Mesothelial cell of epicardium (in vitro differentiated cells): ENCODE data around the gene PGAM2. TPM values are rescaled to one million over a fixed set of nuclear protein-coding genes. Genes with fewer than 3 reads are reported as not detected.
A peak's percentile ranks its signal among the peaks of the same experiment; 100 is the strongest.

Source experiments
- DNase-seq, 2 experiments: peaks; one replicate each; pipeline ENCODE4 v3.0.0; 2021; ENCODE audit warnings: low spot score in 2 of 2; ENCODE audit not compliant: unreplicated experiment in 2 of 2
- H3K27ac Mint-ChIP-seq: 2 replicates; pipeline ENCODE4 v1.8.0; 2021; ENCODE audit warnings: mixed read lengths
- H3K27me3 Mint-ChIP-seq: 2 replicates; pipeline ENCODE4 v1.8.0; 2021; ENCODE audit warnings: low read depth, mixed read lengths
- H3K36me3 Mint-ChIP-seq: 2 replicates; pipeline ENCODE4 v1.8.0; 2021; ENCODE audit warnings: mixed read lengths
- H3K4me1 Mint-ChIP-seq: 2 replicates; pipeline ENCODE4 v1.8.0; 2021; ENCODE audit warnings: mixed read lengths
- H3K4me3 Mint-ChIP-seq: 2 replicates; pipeline ENCODE4 v1.8.0; 2021; ENCODE audit warnings: mild to moderate bottlenecking, moderate library complexity, mixed read lengths
- H3K9me3 Mint-ChIP-seq: 2 replicates; pipeline ENCODE4 v1.8.0; 2021; ENCODE audit warnings: mixed read lengths
- total RNA-seq: library from RNA; stranded (reverse); gene quantifications from 3 replicates; pipeline ENCODE4 v1.2.1, GENCODE V29; 2021
- TF ChIP-seq, protein P1 (sequence below): fragments of 200-600 bp; sonication (generic); IDR thresholded peaks from one replicate; pipeline ENCODE4 v1.5.0; 2021; ENCODE audit warnings: antibody characterized with exemption; ENCODE audit not compliant: unreplicated experiment

Gene PGAM2
- total RNA-seq, 1 donor from 2014 or later: 1.2 TPM

DNA sequence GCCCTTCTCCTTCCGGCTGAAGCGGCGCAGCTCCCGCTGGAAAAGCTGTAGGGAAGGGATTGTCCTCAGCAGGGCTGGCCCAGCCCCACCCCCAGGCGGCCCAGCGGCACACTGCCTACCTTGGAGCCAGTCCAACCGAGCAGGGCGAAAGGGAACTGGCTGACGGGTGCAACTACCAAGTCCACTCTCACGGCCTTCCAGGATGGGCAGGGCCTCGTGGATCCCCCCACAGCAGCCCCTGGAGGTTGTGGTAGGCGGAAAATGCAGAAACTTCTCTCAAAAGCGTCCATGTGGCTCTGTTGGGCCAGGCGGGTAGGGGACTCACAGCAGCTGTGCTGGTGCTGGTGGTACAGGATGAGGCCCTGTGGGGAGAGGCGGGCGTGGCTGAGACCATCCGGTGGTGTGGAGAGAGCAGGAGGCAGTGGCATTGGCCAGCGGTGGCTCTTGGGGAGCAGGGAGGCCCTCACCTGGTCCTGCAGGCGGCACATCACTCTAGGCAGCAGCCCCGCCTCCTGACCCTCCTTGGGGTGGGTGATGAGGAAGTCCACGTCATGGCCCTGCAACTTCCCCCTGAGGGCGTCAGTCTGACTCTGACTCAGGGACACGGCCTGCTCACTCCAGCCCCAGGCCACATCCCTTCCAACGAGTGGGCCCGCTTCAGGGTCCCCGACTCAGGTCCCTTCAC lies 8.4 kb upstream of the PGAM2 start:
- no peak for DNase-seq
- TF ChIP-seq, protein P1, sequence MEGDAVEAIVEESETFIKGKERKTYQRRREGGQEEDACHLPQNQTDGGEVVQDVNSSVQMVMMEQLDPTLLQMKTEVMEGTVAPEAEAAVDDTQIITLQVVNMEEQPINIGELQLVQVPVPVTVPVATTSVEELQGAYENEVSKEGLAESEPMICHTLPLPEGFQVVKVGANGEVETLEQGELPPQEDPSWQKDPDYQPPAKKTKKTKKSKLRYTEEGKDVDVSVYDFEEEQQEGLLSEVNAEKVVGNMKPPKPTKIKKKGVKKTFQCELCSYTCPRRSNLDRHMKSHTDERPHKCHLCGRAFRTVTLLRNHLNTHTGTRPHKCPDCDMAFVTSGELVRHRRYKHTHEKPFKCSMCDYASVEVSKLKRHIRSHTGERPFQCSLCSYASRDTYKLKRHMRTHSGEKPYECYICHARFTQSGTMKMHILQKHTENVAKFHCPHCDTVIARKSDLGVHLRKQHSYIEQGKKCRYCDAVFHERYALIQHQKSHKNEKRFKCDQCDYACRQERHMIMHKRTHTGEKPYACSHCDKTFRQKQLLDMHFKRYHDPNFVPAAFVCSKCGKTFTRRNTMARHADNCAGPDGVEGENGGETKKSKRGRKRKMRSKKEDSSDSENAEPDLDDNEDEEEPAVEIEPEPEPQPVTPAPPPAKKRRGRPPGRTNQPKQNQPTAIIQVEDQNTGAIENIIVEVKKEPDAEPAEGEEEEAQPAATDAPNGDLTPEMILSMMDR: no peak
- Mint-ChIP-seq H3K9me3 (no peaks in the 10 kb centered on the region), H3K27ac (no peak overlapping the region), H3K4me3 (no peak overlapping the region), H3K27me3 (no peaks in the 10 kb centered on the region), H3K4me1 (peaks cover 5% of the 10 kb centered on the region), H3K36me3 (peaks cover 13% of the 10 kb centered on the region)

- H3K36me3 Mint-ChIP-seq: peaks cover 5% of the 10 kb centered on the region
- DNase-seq: peak; percentile 53 to 72
- TF ChIP-seq, protein P1: peak; percentile 54
- H3K4me3 Mint-ChIP-seq: no peak overlapping the region
- H3K4me1 Mint-ChIP-seq: peaks cover 5% of the 10 kb centered on the region
- no peaks in the 10 kb centered on the region for H3K9me3 Mint-ChIP-seq
- H3K27ac Mint-ChIP-seq: no peak overlapping the region
- no peaks in the 10 kb centered on the region for H3K27me3 Mint-ChIP-seq
Observed at GRCh38 chr7:44072364-44073231, 7.2 kb upstream of the PGAM2 start.

GRCh38 chr7:44071726-44072363 lies 6.5 kb upstream of the PGAM2 start:
- no peak for DNase-seq
- Mint-ChIP-seq H3K27ac (no peak overlapping the region), H3K9me3 (no peaks in the 10 kb centered on the region), H3K4me1 (peaks cover 8% of the 10 kb centered on the region), H3K36me3 (peaks cover 4% of the 10 kb centered on the region), H3K27me3 (no peaks in the 10 kb centered on the region), H3K4me3 (no peak overlapping the region)
- TF ChIP-seq, protein P1: no peak

DNA sequence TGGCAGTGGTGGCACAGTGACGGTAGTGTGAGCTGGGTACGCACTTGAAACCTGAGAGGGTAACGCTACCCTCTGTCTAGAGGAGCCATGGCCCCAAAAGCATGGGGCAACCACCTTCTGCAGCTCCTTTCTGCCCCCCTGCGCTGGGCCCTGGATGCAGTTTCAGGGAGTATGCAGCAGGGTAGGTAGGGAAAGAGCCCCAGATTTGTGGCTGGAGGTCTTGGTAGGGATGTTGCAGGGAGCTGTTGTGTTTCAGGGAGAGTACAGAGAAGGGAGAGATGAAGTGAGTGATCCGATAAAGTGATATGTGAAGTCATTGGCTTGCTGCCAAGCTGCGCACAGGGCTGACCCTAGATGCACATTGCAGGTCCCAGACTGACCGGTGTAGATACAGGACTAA lies 2.7 kb upstream of the PGAM2 start:
- no peaks in the 10 kb centered on the region for H3K9me3 Mint-ChIP-seq
- H3K27me3 Mint-ChIP-seq: peaks cover 9% of the 10 kb centered on the region
- H3K4me1 Mint-ChIP-seq: peaks cover 18% of the 10 kb centered on the region
- TF ChIP-seq, protein P1: no peak
- H3K4me3 Mint-ChIP-seq: no peak overlapping the region
- peaks cover 4% of the 10 kb centered on the region for H3K36me3 Mint-ChIP-seq
- DNase-seq: no peak
- no peak overlapping the region for H3K27ac Mint-ChIP-seq

- Mint-ChIP-seq H3K36me3 (no peaks in the 10 kb centered on the region), H3K27me3 (peaks cover 9% of the 10 kb centered on the region), H3K4me1 (peaks cover 15% of the 10 kb centered on the region), H3K4me3 (no peak overlapping the region), H3K27ac (no peak overlapping the region), H3K9me3 (no peaks in the 10 kb centered on the region)
- TF ChIP-seq, protein P1: no peak
- DNase-seq: no peak
Observed at GRCh38 chr7:44067064-44067951, 1.9 kb upstream of the PGAM2 start.
